Pancreas (tissue), 10 donors: ENCODE results near the gene GMPPA. TPM values are rescaled to one million over a fixed set of nuclear protein-coding genes. Genes with fewer than 3 reads are reported as not detected.

Source experiments
- ATAC-seq, 4 donors: fragments of 200-7000 bp; cut with Tn5 transposase; one replicate each; pipeline versions ENCODE4 v1.8.0 to v1.9.1; 2020; ENCODE audit warnings: mild to moderate bottlenecking in 4 of 4, moderate library complexity in 4 of 4
- DNase-seq, 6 donors: peaks; one replicate each; pipeline ENCODE4 v3.0.0-alpha.2; 2020
- FAIRE-seq: peaks from 2 replicates; lab custom pipeline; 2012; peaks lifted over from hg19 to GRCh38; lab: Jason Lieb, UNC
- H3K27ac ChIP-seq, 4 donors: fragments of 200-600 bp; sonication (generic); 1 replicate in 3 of 4; 2 replicates in 1 of 4; pipeline versions ENCODE4 v1.5.0 to v1.8.0; 2020
- H3K27me3 ChIP-seq, 4 donors: fragments of 200-600 bp; one replicate each; pipeline ENCODE4 v1.8.0; 2021
- H3K36me3 ChIP-seq, 3 donors: fragments of 200-600 bp; sonication (generic) in 1 of 3; one replicate each; pipeline versions ENCODE4 v1.5.0 to v1.8.0; 2020 to 2021
- H3K4me1 ChIP-seq, 3 donors: fragments of 200-600 bp; one replicate each; pipeline ENCODE4 v1.8.0; 2021
- H3K4me3 ChIP-seq, 4 donors: fragments of 200-600 bp; sonication (generic) in 2 of 4; one replicate each; pipeline versions ENCODE4 v1.5.0 to v1.8.0; 2020 to 2021
- H3K9me3 ChIP-seq, 4 donors: fragments of 200-600 bp; one replicate each; pipeline ENCODE4 v1.8.0; 2021
- CTCF ChIP-seq, 4 donors: fragments of 200-600 bp; sonication (generic) in 3 of 4; IDR thresholded peaks; one replicate each; pipeline versions ENCODE4 v1.5.0 to v1.8.0; 2021; ENCODE audit warnings: antibody characterized with exemption in 4 of 4
- WGBS, 2 donors: extraction: QIAGEN DNeasy Blood & Tissue Kit; methylation state at CpG; one replicate each; pipeline ENCODE4 v1.1.7; 2013; 5-methylcytosine and 5-hydroxymethylcytosine counted together
- intact Hi-C, 3 donors: fragments of 100-400 bp; cut with DNase I; formaldehyde crosslinking; loops; one replicate each; pipeline versions ENCODE4 v1.11.1 to v1.14.2; 2022
- polyA plus RNA-seq, 2 donors: library from polyadenylated mRNA; stranded (reverse); fragments of 200-250 nt; gene quantifications; one replicate each; pipeline ENCODE4 v1.2.3, GENCODE V29; 2013
- total RNA-seq, 6 donors: library from RNA; stranded (reverse); fragmentation: NEBNext Ultra II Directional in 4 of 6; extraction: Animal tissue kit (Norgen Biotek cat#: 25700) in 4 of 6; gene quantifications; one replicate each; pipeline versions ENCODE4 v1.2.1 to v1.2.4, GENCODE V29; 2021 to 2023
- donor health status: healthy with polysubstance abuse.
- donor health status: DM: no; HTN: no; CAD: no; lungs with moderate emphysema.
- donor health status: DM: no; HTN: no; CAD: no.
- donor health status: control.
- donor health status: control.
- donor health status: Bipolar disorder and iron deficiency.
- donor health status: DM: yes; HTN: yes; CAD: no.
- donor health status: DM: no; HTN: no; CAD: no.
- donor health status: DM: no; HTN: no; CAD: no.
- donor health status: DM: yes; HTN: yes; CAD: no.

Gene GMPPA
- total and polyA plus RNA-seq, 8 donors, result 24.4 to 90.8 (median 35.6) TPM

GRCh38 chr2:219505585-219505984 lies 6.9 kb downstream of the GMPPA start:
- Histone ChIP-seq H3K9me3 (no peaks in the 10 kb centered on the region), H3K36me3 (peaks cover 0 to 23% (median 0%) of the 10 kb centered on the region in 3 donors), H3K4me3 (no peak overlapping the region), H3K4me1 (peaks cover 0 to 4% (median 0%) of the 10 kb centered on the region in 3 donors), H3K27me3 (no peaks in the 10 kb centered on the region), H3K27ac (no peak overlapping the region)
- no peak for FAIRE-seq
- WGBS, 2 donors, result 88 to 91% methylated on average over 9 of the region's 9 CpGs
- intact Hi-C loops, result no loop called here
- no peak for DNase-seq
- TF ChIP-seq CTCF (IDR thresholded peaks at IDR 0.05), result no peak
- no peak for ATAC-seq

GRCh38 chr2:219506153-219506801 lies 7.6 kb downstream of the GMPPA start:
- TF ChIP-seq CTCF (IDR thresholded peaks at IDR 0.05), result no peak
- no peaks in the 10 kb centered on the region for H3K27me3 ChIP-seq
- peaks cover 0 to 23% (median 0%) of the 10 kb centered on the region in 3 donors for H3K36me3 ChIP-seq
- H3K9me3 ChIP-seq, result no peaks in the 10 kb centered on the region
- intact Hi-C loops, result no loop called here
- FAIRE-seq, result no peak
- H3K27ac ChIP-seq, result no peak overlapping the region
- ATAC-seq, result no peak
- peaks cover 0 to 4% (median 0%) of the 10 kb centered on the region in 3 donors for H3K4me1 ChIP-seq
- WGBS, 2 donors, result 84 to 85% methylated on average over 23 of the region's 23 CpGs
- peak in 2 of 6 donors; percentile 52 to 58 for DNase-seq
- H3K4me3 ChIP-seq, result no peak overlapping the region

- intact Hi-C loops, result no loop called here
- Histone ChIP-seq H3K27me3 (no peaks in the 10 kb centered on the region), H3K4me1 (peaks cover 0 to 4% (median 0%) of the 10 kb centered on the region in 3 donors), H3K27ac (no peak overlapping the region), H3K9me3 (no peaks in the 10 kb centered on the region), H3K36me3 (peaks cover 0 to 23% (median 0%) of the 10 kb centered on the region in 3 donors), H3K4me3 (no peak overlapping the region)
- no peak for FAIRE-seq
- WGBS, 2 donors, result 83 to 90% methylated on average over 17 of the region's 17 CpGs
- no peak for ATAC-seq
- TF ChIP-seq CTCF (IDR thresholded peaks at IDR 0.05), result no peak
- peak in 1 of 6 donors; percentile 60 for DNase-seq
These were observed 8.3 kb downstream of the GMPPA start for GRCh38 chr2:219506802-219507526.

GRCh38 chr2:219507581-219508443 lies 9.1 kb downstream of the GMPPA start:
- Histone ChIP-seq H3K27ac (no peak overlapping the region), H3K27me3 (no peaks in the 10 kb centered on the region), H3K36me3 (peaks cover 0 to 23% (median 0%) of the 10 kb centered on the region in 3 donors), H3K9me3 (no peaks in the 10 kb centered on the region), H3K4me3 (no peak overlapping the region), H3K4me1 (peaks cover 0 to 4% (median 0%) of the 10 kb centered on the region in 3 donors)
- ATAC-seq, result no peak
- TF ChIP-seq CTCF (IDR thresholded peaks at IDR 0.05), result no peak
- whole genome bisulfite sequencing, 2 donors, result 43 to 48% methylated on average over 8 of the region's 8 CpGs
- intact Hi-C loops, result no loop called here
- FAIRE-seq, result no peak
- DNase-seq, result peak in 1 of 6 donors; percentile 47
